ENCODE data around the gene CAMK1D. TPM values are rescaled to one million over a fixed set of nuclear protein-coding genes. Genes with fewer than 3 reads are reported as not detected.

The CAMK1D gene
- total RNA-seq, 3 donors from 2014 or later, result 4.4 to 17.3 (median 5.2) TPM

DNA sequence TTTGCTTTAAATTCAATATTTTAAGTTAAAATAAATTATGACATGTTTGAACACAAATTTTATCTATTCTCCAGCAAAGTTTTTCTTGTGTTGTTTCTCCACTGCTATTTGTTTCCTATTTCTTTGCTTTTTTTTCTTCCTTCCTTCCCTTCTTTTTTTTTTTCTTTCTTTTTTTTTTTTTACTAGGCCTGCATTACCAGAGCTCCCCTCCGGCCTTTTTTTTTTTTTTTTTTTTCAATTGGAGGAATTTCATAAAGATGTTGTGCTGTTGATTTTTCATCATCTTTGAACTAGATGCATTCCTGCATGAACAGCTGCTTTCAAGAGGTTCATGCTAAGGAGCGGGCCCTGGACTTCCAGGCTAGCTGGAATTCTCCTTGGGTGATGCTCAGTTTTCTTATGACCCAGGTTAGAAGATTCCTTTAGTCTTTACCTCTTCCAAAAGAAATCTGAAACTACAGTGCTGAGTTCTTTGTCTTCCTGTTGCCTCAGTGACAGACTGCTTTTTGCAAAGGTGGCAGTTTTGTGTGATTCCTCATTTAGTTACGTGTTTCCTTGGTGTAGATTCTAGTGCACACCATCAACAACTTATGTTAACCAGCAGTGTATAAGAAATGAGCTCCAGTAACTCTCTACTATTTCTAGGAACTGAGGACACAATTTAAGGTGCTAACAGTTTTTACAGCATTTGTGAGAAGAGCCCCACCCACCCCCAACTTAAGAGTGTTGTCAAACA lies 4.8 kb upstream of the CAMK1D start:
- no peak overlapping the region for H3K4me3 ChIP-seq
- no peak for DNase-seq (ENCODE audit: low spot score in 2 of 2)
- H3K9me3 ChIP-seq, result no peaks in the 10 kb centered on the region
- intact Hi-C loops (cut with DNase I; ENCODE audit: low total_unique reads), result no loop called here
- no peaks in the 10 kb centered on the region for H3K27me3 ChIP-seq
- no peak overlapping the region for H3K27ac ChIP-seq
- TF ChIP-seq POLR2AphosphoS5 (IDR thresholded peaks at IDR 0.05) (no peak), POLR2A (IDR thresholded peaks at IDR 0.05) (no peak), CTCF (IDR thresholded peaks at IDR 0.05) (no peak)
- no peaks in the 10 kb centered on the region for H3K36me3 ChIP-seq
- no peaks in the 10 kb centered on the region for H3K4me1 ChIP-seq

- intact Hi-C loops (cut with DNase I; ENCODE audit: low total_unique reads), result no loop called here
- TF ChIP-seq POLR2A (IDR thresholded peaks at IDR 0.05) (no peak), CTCF (IDR thresholded peaks at IDR 0.05) (no peak), POLR2AphosphoS5 (IDR thresholded peaks at IDR 0.05) (no peak)
- no peak overlapping the region for H3K4me3 ChIP-seq
- H3K27ac ChIP-seq, result no peak overlapping the region
- no peaks in the 10 kb centered on the region for H3K27me3 ChIP-seq
- no peaks in the 10 kb centered on the region for H3K36me3 ChIP-seq
- no peak for DNase-seq (ENCODE audit: low spot score in 2 of 2)
- H3K4me1 ChIP-seq, result no peaks in the 10 kb centered on the region
- no peaks in the 10 kb centered on the region for H3K9me3 ChIP-seq
Observed at GRCh38 chr10:12346707-12347106, 2.6 kb upstream of the CAMK1D start.

DNA sequence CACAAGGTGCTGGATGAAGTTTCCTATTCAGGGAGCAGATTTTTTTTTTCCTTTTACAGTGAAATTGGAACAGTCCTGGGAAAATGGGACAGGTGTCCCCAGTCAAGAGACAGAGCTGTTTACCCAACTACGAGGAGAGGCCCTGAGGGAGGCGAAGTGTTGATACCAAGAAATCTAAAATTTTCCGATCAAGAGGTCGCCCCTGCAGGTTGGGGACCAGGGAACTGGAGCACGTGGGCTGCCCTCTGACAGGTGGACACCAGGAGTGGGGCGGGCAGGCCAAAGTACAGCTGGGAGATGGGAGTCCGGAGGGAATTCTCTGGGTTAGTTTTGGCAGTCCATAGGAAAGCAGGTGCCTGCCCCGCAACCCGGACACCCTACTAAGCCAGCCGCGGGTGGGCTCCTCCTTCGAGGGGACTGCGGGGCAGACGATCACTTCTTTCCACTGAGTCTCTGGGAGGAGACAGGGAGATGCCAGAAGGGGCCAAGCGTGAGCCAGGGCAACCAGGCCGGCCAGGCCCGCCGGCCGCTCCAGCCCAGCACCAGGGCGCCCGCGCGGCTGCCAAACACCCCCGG lies 965 bp upstream of the CAMK1D start:
- TF ChIP-seq CTCF (IDR thresholded peaks at IDR 0.05), result no peak
- no peak for TF ChIP-seq POLR2A (IDR thresholded peaks at IDR 0.05)
- TF ChIP-seq POLR2AphosphoS5 (IDR thresholded peaks at IDR 0.05), result no peak
- Histone ChIP-seq H3K36me3 (no peaks in the 10 kb centered on the region), H3K4me1 (no peaks in the 10 kb centered on the region), H3K27me3 (no peaks in the 10 kb centered on the region), H3K9me3 (no peaks in the 10 kb centered on the region), H3K4me3 (peak overlapping the region; percentile 70 to 86 (median 74)), H3K27ac (peak overlapping the region; percentile 73 to 91)
- intact Hi-C loops (cut with DNase I; ENCODE audit: low total_unique reads), result no loop called here
- no peak for DNase-seq (ENCODE audit: low spot score in 2 of 2)

- peak overlapping the region; percentile 73 to 91 for H3K27ac ChIP-seq
- H3K9me3 ChIP-seq, result no peaks in the 10 kb centered on the region
- intact Hi-C loops (cut with DNase I; ENCODE audit: low total_unique reads), result no loop called here
- H3K27me3 ChIP-seq, result no peaks in the 10 kb centered on the region
- H3K4me1 ChIP-seq, result no peaks in the 10 kb centered on the region
- H3K4me3 ChIP-seq, result peak overlapping the region; percentile 70 to 86 (median 74)
- no peak for TF ChIP-seq POLR2AphosphoS5 (IDR thresholded peaks at IDR 0.05)
- TF ChIP-seq POLR2A (IDR thresholded peaks at IDR 0.05), result no peak
- TF ChIP-seq CTCF (IDR thresholded peaks at IDR 0.05), result no peak
- no peaks in the 10 kb centered on the region for H3K36me3 ChIP-seq
- no peak for DNase-seq (ENCODE audit: low spot score in 2 of 2)
Observed at GRCh38 chr10:12349629-12350166, 351 bp downstream of the CAMK1D start.

Measured in breast epithelium (tissue), 4 donors.